HG03280 (cell line): ENCODE data around the gene SCGB2B2.
"Not testable (repeated sequence)": the region's sequence is repeated elsewhere in the genome, so short reads cannot be mapped to it uniquely, and the experiment has no call there.

Source experiments
- ATAC-seq: cut with Tn5 transposase; IDR thresholded peaks from one replicate; pipeline ENCODE4 v1.9.1; 2021; ENCODE audit warnings: mild to moderate bottlenecking, moderate library complexity; ENCODE audit not compliant: unreplicated experiment

Gene SCGB2B2

GRCh38 chr19:34676697-34677385 lies at the start of gene SCGB2B2:
Gene SCGB2B2 (minus strand): TSS chr19:34677159. CDS start chr19:34594563, 82,596 bp downstream.
- peak; percentile 49 for ATAC-seq

- ATAC-seq: no peak
Measured at GRCh38 chr19:34725400-34725799, 48.4 kb upstream of the SCGB2B2 start.

- ATAC-seq: no peak
Measured at GRCh38 chr19:34722353-34722752, 45.4 kb upstream of the SCGB2B2 start.

- no peak for ATAC-seq
Measured at GRCh38 chr19:34715357-34715756, 38.4 kb upstream of the SCGB2B2 start.

GRCh38 chr19:34713262-34713637 lies 36.3 kb upstream of the SCGB2B2 start:
- no peak for ATAC-seq

- no peak for ATAC-seq
Measured at GRCh38 chr19:34712395-34713261, 35.7 kb upstream of the SCGB2B2 start.

GRCh38 chr19:34711890-34712289 lies 34.9 kb upstream of the SCGB2B2 start:
- ATAC-seq: no peak

GRCh38 chr19:34707661-34708060 lies 30.7 kb upstream of the SCGB2B2 start:
- no peak for ATAC-seq

GRCh38 chr19:34692549-34692948 lies 15.6 kb upstream of the SCGB2B2 start:
- no peak for ATAC-seq

GRCh38 chr19:34690372-34690771 lies 13.4 kb upstream of the SCGB2B2 start:
- ATAC-seq: no peak

GRCh38 chr19:34688592-34688991 lies 11.6 kb upstream of the SCGB2B2 start:
- ATAC-seq: no peak

GRCh38 chr19:34687348-34687747 lies 10.4 kb upstream of the SCGB2B2 start:
- ATAC-seq: no peak

GRCh38 chr19:34686455-34686854 lies 9.5 kb upstream of the SCGB2B2 start:
- no peak for ATAC-seq

- ATAC-seq: not testable (repeated sequence)
Measured at GRCh38 chr19:34685266-34685665, 8.3 kb upstream of the SCGB2B2 start.

GRCh38 chr19:34681478-34681877 lies 4.5 kb upstream of the SCGB2B2 start:
- ATAC-seq: no peak

GRCh38 chr19:34678421-34678820 lies 1.5 kb upstream of the SCGB2B2 start:
- no peak for ATAC-seq

- no peak for ATAC-seq
Measured at GRCh38 chr19:34678085-34678412, 1.1 kb upstream of the SCGB2B2 start.

GRCh38 chr19:34677386-34678084 lies 576 bp upstream of the SCGB2B2 start, which contains the start of gene ZNF302:
Gene ZNF302 (plus strand): TSS chr19:34677678. CDS start chr19:34678805, 1,127 bp downstream.
- ATAC-seq: peak; percentile 90

GRCh38 chr19:34675919-34676318 lies 1.0 kb downstream of the SCGB2B2 start:
- no peak for ATAC-seq

GRCh38 chr19:34675250-34675649 lies 1.7 kb downstream of the SCGB2B2 start:
- ATAC-seq: no peak

GRCh38 chr19:34673590-34673989 lies 3.4 kb downstream of the SCGB2B2 start:
- no peak for ATAC-seq

- ATAC-seq: no peak
Measured at GRCh38 chr19:34671972-34672371, 5.0 kb downstream of the SCGB2B2 start.
